IgD-negative memory B cell (primary cell): ENCODE results near the gene WDR59. TPM values are rescaled to one million over a fixed set of nuclear protein-coding genes. Genes with fewer than 3 reads are reported as not detected.

ENCODE experiments used
- H3K27ac Mint-ChIP-seq, 3 donors: one replicate each; pipeline ENCODE4 v1.8.0; 2020 to 2022; ENCODE audit warnings: mild to moderate bottlenecking in 3 of 3, mixed read lengths in 3 of 3, moderate library complexity in 1 of 3
- H3K27me3 Mint-ChIP-seq: one replicate; pipeline ENCODE4 v1.8.0; 2021; ENCODE audit warnings: mixed read lengths
- H3K36me3 Mint-ChIP-seq: one replicate; pipeline ENCODE4 v1.8.0; 2020; ENCODE audit warnings: mild to moderate bottlenecking, mixed read lengths
- H3K4me1 Mint-ChIP-seq, 3 donors: one replicate each; pipeline ENCODE4 v1.8.0; 2020 to 2022; ENCODE audit warnings: mixed read lengths in 3 of 3, mild to moderate bottlenecking in 1 of 3
- H3K4me3 Mint-ChIP-seq, 4 donors: one replicate each; pipeline ENCODE4 v1.8.0; 2020 to 2022; ENCODE audit warnings: mild to moderate bottlenecking in 4 of 4, mixed read lengths in 4 of 4, moderate library complexity in 3 of 4
- H3K9me3 Mint-ChIP-seq, 3 donors: one replicate each; pipeline ENCODE4 v1.8.0; 2020 to 2021; ENCODE audit warnings: mixed read lengths in 3 of 3, mild to moderate bottlenecking in 1 of 3
- polyA plus RNA-seq: library from polyadenylated mRNA; unstranded; fragments of 300-500 nt; fragmentation: Illumina TruSeq; gene quantifications from one replicate; pipeline ENCODE4 v1.2.3, GENCODE V29; 2021

The WDR59 gene
- polyA plus RNA-seq, 1 donor from 2014 or later: 9.2 TPM

DNA sequence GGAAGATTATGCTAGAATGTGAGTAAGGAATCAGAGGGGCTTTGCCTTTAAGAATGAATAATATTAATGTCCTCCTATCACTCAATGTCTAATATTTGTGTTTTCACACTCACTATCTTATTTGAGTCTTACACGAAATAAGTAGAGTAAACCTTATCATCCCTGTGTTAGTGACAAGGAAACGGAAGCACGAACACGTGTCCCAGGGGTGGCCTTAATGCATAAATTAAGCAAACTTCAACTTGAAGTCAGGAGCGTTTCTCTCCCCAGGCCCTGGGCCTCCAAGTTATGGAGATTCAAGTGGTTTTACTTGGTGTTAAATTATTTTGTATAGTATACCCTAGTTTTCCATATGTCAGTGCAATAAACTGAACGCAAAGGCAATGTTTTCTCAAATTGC, 96.0 kb downstream of the WDR59 start:
- Mint-ChIP-seq H3K9me3 (no peaks in the 10 kb centered on the region), H3K4me1 (peaks cover 0 to 16% (median under 1%) of the 10 kb centered on the region in 3 donors), H3K27me3 (no peaks in the 10 kb centered on the region), H3K27ac (peak overlapping the region in 1 of 3 donors; percentile 57), H3K4me3 (no peak overlapping the region), H3K36me3 (peaks cover 23% of the 10 kb centered on the region)

DNA sequence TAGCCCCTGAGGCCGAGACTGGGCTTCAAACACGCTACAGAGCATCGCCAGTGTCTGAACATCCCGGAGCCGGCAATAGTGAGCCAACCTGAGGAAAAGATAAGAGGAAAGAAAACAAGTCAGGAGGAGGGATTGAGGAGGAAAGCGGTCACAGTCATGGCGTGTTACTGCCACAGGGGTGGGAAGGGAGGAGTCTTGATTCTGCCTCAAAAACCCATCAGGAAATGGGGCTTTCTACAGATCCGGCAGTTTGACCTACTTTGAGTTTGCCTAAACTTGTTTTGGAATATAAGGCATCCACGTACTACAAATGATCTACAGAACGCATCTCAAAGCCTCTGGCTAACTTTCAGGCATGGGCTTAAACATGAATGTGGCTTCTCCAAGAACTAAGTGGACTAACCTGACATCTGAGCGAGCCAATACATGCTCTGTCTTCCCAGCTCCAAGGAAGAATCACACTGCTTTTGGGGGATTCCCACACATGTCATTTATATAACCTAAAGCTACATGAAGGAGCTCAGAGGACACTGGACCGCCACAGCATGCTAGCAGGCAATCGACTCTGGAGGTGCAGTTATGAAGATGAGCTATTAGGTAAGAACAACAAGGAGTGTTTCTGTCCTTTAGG, 96.6 kb downstream of the WDR59 start:
- no peaks in the 10 kb centered on the region for H3K27me3 Mint-ChIP-seq
- H3K27ac Mint-ChIP-seq: peak overlapping the region in 1 of 3 donors; percentile 73
- peaks cover 22% of the 10 kb centered on the region for H3K36me3 Mint-ChIP-seq
- peaks cover 0 to 12% (median 3%) of the 10 kb centered on the region in 3 donors for H3K4me1 Mint-ChIP-seq
- no peaks in the 10 kb centered on the region for H3K9me3 Mint-ChIP-seq
- H3K4me3 Mint-ChIP-seq: no peak overlapping the region

DNA sequence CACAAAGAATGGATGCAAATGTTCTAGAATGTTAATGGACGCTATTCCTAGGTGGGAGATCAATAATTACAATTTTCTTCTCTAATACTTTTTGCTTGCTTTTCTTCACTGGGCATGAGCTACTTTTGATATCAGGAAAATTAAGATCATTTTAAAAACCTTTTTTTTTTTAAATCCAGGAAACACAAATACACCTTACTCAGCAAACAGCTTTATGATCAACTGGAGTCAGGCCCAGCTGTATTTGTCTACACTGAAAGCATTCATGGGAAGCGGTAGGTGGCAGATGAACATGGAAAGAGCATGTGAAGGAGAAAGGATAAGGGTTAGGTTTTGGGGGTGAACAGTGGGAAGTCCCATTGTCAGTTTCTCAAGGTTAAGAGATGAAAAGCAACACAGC, 97.8 kb downstream of the WDR59 start:
- no peak overlapping the region for H3K4me3 Mint-ChIP-seq
- H3K36me3 Mint-ChIP-seq: peaks cover 20% of the 10 kb centered on the region
- H3K27ac Mint-ChIP-seq: peak overlapping the region in 1 of 3 donors; percentile 73
- H3K4me1 Mint-ChIP-seq: peaks cover 0 to 3% (median 3%) of the 10 kb centered on the region in 3 donors
- no peaks in the 10 kb centered on the region for H3K9me3 Mint-ChIP-seq
- no peaks in the 10 kb centered on the region for H3K27me3 Mint-ChIP-seq

DNA sequence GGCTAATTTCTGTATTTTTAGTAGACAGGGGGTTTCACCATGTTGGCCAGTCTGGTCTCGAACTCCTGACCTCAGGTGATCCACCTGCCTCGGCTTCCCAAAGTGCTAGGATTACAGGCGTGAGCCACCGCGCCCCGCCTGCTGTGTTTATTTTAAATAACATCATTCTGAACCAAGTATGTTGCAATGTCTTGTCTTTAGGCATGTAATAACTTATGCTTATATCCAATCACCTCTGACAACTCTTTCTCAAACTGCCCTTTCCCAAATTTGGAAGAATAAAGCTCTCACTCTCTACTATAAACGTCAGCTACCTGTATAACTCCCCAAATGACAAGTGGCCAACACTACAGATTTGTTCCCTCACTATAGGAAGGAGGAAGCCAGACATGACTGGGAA, 107.2 kb downstream of the WDR59 start:
- no peaks in the 10 kb centered on the region for H3K4me1 Mint-ChIP-seq
- H3K9me3 Mint-ChIP-seq: no peaks in the 10 kb centered on the region
- H3K36me3 Mint-ChIP-seq: peaks cover 5% of the 10 kb centered on the region
- no peaks in the 10 kb centered on the region for H3K27me3 Mint-ChIP-seq
- no peak overlapping the region for H3K4me3 Mint-ChIP-seq
- peak overlapping the region in 1 of 3 donors; percentile 60 for H3K27ac Mint-ChIP-seq

DNA sequence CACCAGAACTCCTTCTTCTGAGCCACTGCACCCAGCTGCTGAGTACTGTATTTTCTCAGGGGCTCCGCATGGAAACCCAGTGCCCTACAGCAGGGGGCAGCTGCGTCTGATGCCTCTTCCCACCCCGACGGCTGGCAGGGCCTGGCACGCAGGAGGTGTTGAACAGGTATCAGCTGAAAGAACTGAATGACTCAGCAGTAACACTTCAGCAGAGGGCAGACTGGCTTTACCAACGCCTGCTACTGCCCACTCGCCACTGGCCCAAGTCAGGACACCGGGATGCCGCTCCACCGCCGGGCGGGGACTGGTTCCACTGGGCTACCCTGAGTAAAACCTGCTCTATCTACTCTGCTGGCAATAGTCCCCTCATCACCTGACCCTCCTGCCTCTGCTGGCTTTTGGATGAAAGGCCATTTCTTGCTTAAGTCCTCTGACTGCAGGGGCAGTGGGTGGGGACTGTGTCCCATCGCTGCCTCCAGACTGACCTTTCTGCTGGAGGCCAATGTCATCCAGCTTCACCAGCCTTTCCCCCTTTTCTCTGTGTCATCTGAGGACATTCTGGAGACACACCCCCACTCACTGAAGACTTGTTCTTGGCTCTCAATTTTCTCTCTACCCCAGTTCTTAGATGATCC, 109.9 kb downstream of the WDR59 start:
- Mint-ChIP-seq H3K9me3 (no peaks in the 10 kb centered on the region), H3K27me3 (no peaks in the 10 kb centered on the region), H3K4me3 (no peak overlapping the region), H3K36me3 (peaks cover 3% of the 10 kb centered on the region), H3K4me1 (peaks cover 0 to 2% (median 0%) of the 10 kb centered on the region in 3 donors), H3K27ac (no peak overlapping the region)

DNA sequence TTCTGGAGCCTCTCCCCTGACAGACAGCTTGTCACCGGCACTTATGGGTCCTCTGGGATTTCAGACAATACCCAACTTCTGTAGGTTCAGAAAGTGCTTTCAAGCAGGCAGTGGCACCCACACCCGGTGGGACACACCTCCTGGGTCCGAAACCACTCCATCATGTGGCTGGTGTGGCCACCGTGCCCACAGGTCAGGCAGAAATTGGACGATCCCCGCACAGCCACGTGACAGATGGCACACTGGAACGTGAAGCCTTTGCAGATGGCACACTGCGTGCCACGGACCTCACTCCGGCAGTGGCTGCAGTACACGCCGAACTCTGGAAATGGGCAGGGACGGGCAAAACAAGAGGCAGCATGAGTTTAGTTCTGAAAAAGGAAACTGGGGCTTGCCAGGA, 110.8 kb downstream of the WDR59 start:
- H3K27me3 Mint-ChIP-seq: no peaks in the 10 kb centered on the region
- H3K27ac Mint-ChIP-seq: no peak overlapping the region
- H3K9me3 Mint-ChIP-seq: no peaks in the 10 kb centered on the region
- H3K36me3 Mint-ChIP-seq: peaks cover 6% of the 10 kb centered on the region
- H3K4me3 Mint-ChIP-seq: no peak overlapping the region
- H3K4me1 Mint-ChIP-seq: peaks cover 0 to 2% (median 0%) of the 10 kb centered on the region in 3 donors

DNA sequence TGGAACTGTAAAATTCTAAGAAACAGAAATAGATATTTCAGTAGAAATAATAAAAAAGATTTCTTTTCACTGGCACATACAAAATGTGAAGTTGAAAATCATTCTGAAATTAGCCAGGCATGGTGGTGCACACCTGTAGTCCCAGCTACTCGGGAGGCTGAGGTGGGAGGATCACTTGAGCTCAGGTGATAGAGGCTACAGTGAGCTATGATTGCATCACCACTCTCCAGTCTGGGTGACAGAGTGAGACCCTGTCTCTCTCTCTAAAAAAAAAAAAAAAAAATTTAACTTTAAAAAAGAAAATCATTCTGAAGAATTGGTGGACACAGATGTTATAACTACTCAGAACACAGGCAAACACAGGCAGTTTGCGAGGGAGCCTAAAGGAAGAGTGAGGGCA, 112.6 kb downstream of the WDR59 start:
- Mint-ChIP-seq H3K4me3 (no peak overlapping the region), H3K27ac (no peak overlapping the region), H3K9me3 (no peaks in the 10 kb centered on the region), H3K36me3 (peaks cover 8% of the 10 kb centered on the region), H3K27me3 (no peaks in the 10 kb centered on the region), H3K4me1 (peaks cover 0 to 5% (median 1%) of the 10 kb centered on the region in 3 donors)

DNA sequence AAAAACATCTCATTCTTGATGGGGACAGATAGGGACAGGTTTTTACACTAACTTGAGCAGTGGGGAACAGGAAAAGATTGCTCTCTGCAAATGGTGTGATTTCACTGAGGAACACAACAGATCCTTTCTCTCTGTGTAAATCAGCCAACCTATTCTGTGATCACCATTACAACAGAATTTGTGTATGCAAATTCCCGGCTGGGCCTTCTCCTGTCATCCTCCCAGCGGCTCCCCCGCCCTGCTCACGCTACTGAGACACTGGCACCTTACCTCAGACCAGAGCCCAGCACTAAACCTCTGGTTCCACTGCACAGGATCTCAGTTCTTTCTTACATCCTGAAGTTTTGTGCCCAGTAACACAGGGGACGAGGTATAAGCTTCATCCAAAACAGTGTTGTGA, 113.3 kb downstream of the WDR59 start:
- no peak overlapping the region for H3K27ac Mint-ChIP-seq
- H3K4me3 Mint-ChIP-seq: peak overlapping the region in 1 of 4 donors; percentile 8
- peaks cover 0 to 5% (median 1%) of the 10 kb centered on the region in 3 donors for H3K4me1 Mint-ChIP-seq
- H3K36me3 Mint-ChIP-seq: peaks cover 8% of the 10 kb centered on the region
- no peaks in the 10 kb centered on the region for H3K27me3 Mint-ChIP-seq
- no peaks in the 10 kb centered on the region for H3K9me3 Mint-ChIP-seq

DNA sequence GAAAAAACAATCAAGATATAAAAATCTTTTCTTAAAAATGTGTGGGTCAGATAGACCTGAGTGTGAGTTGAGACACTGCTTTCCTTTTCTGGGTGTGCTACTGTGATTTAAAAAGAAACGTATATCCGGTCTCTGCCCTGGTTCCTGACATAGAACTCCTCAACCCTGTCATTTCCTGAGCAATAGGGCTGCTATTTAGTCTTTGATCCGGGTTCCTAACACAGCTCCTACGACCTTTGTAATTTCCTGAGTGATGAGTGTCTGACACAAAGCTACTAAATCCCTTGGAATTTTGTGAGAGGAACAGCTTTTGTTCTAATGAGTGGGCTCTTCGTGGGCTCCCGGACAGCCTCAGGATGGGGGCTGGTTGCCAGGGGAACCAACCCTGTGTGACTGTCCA, 116.4 kb downstream of the WDR59 start:
- H3K4me1 Mint-ChIP-seq: peaks cover 0 to 5% (median 3%) of the 10 kb centered on the region in 3 donors
- peaks cover 7% of the 10 kb centered on the region for H3K36me3 Mint-ChIP-seq
- H3K4me3 Mint-ChIP-seq: peak overlapping the region in 1 of 4 donors; percentile 51
- no peaks in the 10 kb centered on the region for H3K27me3 Mint-ChIP-seq
- peak overlapping the region in 2 of 3 donors; percentile 59 to 95 for H3K27ac Mint-ChIP-seq
- no peaks in the 10 kb centered on the region for H3K9me3 Mint-ChIP-seq

DNA sequence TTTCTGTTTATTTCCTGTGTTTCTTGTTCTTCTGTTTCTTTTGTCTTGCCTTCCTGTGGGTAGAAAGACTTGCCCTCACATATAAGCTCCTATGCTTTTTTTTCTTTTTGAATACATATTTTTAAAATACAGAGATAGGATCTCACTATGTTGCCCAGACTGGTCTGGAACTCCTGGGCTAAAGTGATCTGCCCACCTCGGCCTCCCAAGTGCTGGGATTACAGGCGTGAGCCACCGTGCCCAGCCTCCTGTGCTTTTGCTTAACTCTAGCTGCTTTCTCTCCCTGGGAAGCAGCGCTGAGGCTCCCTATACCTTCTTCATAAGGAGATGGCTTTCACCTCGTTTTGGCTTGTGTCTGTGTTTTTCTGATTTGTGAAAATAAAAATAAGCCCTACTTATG, 116.9 kb downstream of the WDR59 start:
- Mint-ChIP-seq H3K27me3 (no peaks in the 10 kb centered on the region), H3K9me3 (no peaks in the 10 kb centered on the region), H3K4me1 (peaks cover 0 to 5% (median 3%) of the 10 kb centered on the region in 3 donors), H3K4me3 (no peak overlapping the region), H3K36me3 (peaks cover 7% of the 10 kb centered on the region), H3K27ac (no peak overlapping the region)

DNA sequence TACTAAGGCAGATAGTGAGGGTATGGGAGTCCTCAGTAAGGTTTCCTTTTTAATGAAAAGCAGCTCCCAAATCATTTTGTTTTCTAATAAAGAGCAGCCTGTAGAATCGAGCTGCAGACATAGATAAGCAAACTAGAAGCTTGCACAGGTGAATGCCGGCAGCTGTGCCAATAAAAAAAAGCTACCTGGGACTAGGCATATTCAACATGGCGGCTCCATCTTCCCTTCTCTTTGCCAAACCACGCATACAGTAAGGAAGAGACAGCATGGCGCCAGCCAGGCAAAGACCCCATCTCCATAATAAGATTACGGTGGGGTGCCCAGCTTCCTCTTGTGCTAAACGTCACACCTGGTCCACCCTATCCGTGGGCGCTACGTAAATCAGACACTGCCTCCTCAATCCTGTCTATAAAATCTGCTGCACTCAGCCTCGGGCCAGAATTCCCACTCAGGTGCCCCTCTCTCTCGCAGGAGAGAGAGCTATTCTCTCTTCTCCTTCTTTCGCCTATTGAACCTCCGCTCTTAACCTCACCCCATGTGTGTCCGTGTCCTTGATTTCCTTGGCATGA, 117.6 kb downstream of the WDR59 start:
- no peak overlapping the region for H3K27ac Mint-ChIP-seq
- peaks cover 7% of the 10 kb centered on the region for H3K36me3 Mint-ChIP-seq
- H3K4me1 Mint-ChIP-seq: peaks cover 6 to 8% (median 8%) of the 10 kb centered on the region in 3 donors
- no peak overlapping the region for H3K4me3 Mint-ChIP-seq
- no peaks in the 10 kb centered on the region for H3K9me3 Mint-ChIP-seq
- no peaks in the 10 kb centered on the region for H3K27me3 Mint-ChIP-seq

DNA sequence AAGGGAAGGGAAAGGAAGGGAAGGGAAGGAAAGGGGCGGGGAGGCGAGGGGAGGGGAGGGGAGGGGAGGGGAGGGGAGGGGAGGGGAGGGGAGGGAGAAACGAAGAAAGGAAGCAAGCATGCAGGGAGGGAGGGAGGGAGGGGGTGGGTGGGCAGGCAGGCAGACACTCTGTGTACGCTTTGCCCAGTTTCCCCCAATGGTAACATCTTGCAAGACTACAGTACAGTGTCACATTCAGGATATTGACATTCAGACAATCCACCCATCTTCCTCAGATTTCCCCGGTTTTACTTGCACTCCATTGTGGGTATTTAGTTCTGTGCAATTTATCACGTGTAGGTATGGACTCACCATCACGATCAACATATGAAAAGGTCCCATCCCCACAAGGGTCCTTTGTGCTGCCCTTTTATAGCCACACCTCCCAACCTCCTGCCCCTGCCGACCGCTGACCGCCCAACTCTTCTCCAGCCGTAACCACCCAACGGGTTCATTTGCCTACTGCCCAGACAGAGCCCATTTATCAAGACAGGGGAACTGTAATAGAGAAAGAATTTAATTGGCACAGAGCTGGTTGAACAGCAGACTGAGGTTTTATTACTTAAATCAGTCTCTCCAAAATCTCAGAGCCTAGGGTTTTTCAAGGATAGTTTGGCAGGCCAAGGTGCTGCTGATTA, 118.9 kb downstream of the WDR59 start:
- peaks cover 6 to 8% (median 7%) of the 10 kb centered on the region in 3 donors for H3K4me1 Mint-ChIP-seq

DNA sequence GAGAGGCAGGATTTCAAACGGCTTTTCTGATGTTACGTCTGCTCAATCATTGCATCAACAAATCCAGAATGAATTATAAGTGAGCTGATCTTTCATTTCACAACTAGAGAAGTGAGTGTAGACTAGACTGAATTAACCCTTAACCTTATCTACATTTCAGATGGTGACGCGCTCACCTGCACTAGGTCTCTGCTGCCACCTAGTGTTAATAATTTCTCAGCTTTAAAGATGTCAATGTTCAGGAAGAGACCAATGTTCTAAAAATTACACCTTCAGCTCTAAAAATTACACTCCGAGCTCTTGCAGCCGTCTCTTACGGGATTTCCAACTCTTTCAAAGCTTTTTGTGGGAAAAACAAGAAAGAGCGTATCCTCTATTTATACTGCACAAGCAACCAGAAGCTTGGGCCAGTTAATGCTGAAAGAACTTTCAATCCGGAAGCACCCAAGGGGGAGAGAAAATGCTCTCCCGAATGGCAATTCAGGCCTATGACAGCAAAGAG, 122.1 kb downstream of the WDR59 start:
- Mint-ChIP-seq H3K4me1 (peaks cover 4 to 6% (median 6%) of the 10 kb centered on the region in 3 donors), H3K36me3 (peaks cover 2% of the 10 kb centered on the region), H3K9me3 (no peaks in the 10 kb centered on the region), H3K27ac (no peak overlapping the region), H3K4me3 (peak overlapping the region in 1 of 4 donors; percentile 37), H3K27me3 (peaks cover 2% of the 10 kb centered on the region)

More for the DNA sequence above, 118.9 kb downstream of the WDR59 start:
- Mint-ChIP-seq H3K27ac (peak overlapping the region in 1 of 3 donors; percentile 50), H3K36me3 (peaks cover 5% of the 10 kb centered on the region), H3K27me3 (no peaks in the 10 kb centered on the region), H3K4me3 (no peak overlapping the region), H3K9me3 (no peaks in the 10 kb centered on the region)

DNA sequence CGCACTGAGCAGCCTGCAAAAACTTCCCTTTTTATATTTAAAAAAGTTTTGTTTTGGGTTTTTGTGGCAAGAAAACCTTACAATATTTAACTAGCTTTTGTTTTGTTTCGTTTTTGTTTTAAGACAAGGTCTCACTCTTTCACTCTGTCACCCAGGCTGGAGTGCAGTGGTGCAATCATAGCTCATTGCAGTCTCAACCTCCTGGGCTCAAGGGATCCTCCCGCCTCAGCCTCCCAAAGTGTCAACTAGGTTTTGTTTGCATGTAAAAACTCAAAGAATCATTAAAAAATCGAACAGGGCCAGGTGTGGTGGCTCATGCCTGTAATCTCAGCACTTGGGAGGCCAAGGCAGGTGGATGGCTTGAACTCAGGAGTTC, 132.4 kb downstream of the WDR59 start:
- Mint-ChIP-seq H3K27ac (no peak overlapping the region), H3K4me1 (no peaks in the 10 kb centered on the region), H3K4me3 (no peak overlapping the region), H3K36me3 (peaks cover 2% of the 10 kb centered on the region), H3K9me3 (no peaks in the 10 kb centered on the region), H3K27me3 (peaks cover 4% of the 10 kb centered on the region)

DNA sequence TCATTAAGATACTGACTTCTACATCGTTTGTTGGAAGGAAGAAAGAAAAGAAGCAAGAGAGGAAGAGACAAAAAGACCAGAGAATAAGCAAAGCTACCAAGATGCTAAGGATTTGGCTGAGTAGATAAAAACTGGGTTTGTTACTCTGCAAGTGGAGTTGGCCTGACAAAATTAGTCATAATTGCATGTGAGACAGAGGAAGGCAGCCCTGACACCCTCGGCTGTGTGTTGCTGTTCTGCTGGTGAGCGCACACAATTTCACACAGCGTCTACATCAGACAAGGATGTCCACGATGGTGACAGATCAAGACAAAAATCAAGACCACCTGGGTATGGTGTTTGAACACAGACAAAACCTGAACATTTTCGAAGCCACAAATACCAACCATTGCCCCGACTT, 134.9 kb downstream of the WDR59 start:
- Mint-ChIP-seq H3K4me3 (no peak overlapping the region), H3K27ac (no peak overlapping the region)

More for the DNA sequence above, 134.9 kb downstream of the WDR59 start:
- peaks cover 4% of the 10 kb centered on the region for H3K27me3 Mint-ChIP-seq
- no peaks in the 10 kb centered on the region for H3K4me1 Mint-ChIP-seq
- H3K36me3 Mint-ChIP-seq: peaks cover 2% of the 10 kb centered on the region
- H3K9me3 Mint-ChIP-seq: no peaks in the 10 kb centered on the region
